ENCODE results near the gene LRRC8B. TPM values are rescaled to one million over a fixed set of nuclear protein-coding genes. Genes with fewer than 3 reads are reported as not detected.

Gene LRRC8B
- total RNA-seq, 1 donor from 2014 or later: 6.4 TPM

DNA sequence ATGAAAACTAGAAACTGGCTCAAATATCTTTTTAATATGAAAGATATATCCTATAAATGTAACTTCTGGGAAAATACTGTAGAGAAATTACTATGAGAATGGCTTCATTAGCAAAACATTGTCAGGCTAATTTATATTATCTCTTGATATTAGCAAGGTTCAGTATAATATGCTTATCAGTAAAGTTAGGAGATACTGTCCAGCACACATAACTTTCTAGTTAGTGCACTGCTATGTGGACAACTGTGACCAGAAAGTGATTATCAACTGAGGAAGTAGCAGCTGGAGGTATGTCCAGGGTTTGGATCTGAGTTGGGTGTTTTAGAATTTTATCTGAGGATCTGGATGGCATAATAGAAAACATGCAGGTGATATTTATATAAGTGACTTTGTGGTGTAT, 115.8 kb downstream of the LRRC8B start:
- H3K79me2 ChIP-seq (ENCODE audit: insufficient read depth, low read length): peaks cover 64% of the 10 kb centered on the region
- H3K4me1 ChIP-seq (ENCODE audit: insufficient read depth, low read length): peaks cover 12% of the 10 kb centered on the region
- Mint-ChIP-seq H3K4me3 (ENCODE audit: unreplicated experiment) (no peak overlapping the region), H3K9me3 (ENCODE audit: unreplicated experiment) (no peaks in the 10 kb centered on the region), H3K36me3 (ENCODE audit: low read depth, unreplicated experiment) (no peaks in the 10 kb centered on the region), H3K27me3 (ENCODE audit: low read depth, unreplicated experiment) (no peaks in the 10 kb centered on the region), H3K27ac (ENCODE audit: unreplicated experiment) (no peak overlapping the region), H3K4me1 (ENCODE audit: low read depth, unreplicated experiment) (peaks cover 3% of the 10 kb centered on the region)
- no peaks in the 10 kb centered on the region for H4K20me1 ChIP-seq (ENCODE audit: insufficient read depth, low read length)
- no peak overlapping the region for H2AFZ ChIP-seq (ENCODE audit: low read depth, low read length)
- H3K27ac ChIP-seq (ENCODE audit: low read depth, low read length): no peak overlapping the region
- no peak overlapping the region for H3K4me3 ChIP-seq (ENCODE audit: insufficient read depth, low read depth, low read length)
- no peak for TF ChIP-seq EZH2 (IDR thresholded peaks at IDR 0.05; ENCODE audit: insufficient read depth, low read length)
- TF ChIP-seq, protein P1, sequence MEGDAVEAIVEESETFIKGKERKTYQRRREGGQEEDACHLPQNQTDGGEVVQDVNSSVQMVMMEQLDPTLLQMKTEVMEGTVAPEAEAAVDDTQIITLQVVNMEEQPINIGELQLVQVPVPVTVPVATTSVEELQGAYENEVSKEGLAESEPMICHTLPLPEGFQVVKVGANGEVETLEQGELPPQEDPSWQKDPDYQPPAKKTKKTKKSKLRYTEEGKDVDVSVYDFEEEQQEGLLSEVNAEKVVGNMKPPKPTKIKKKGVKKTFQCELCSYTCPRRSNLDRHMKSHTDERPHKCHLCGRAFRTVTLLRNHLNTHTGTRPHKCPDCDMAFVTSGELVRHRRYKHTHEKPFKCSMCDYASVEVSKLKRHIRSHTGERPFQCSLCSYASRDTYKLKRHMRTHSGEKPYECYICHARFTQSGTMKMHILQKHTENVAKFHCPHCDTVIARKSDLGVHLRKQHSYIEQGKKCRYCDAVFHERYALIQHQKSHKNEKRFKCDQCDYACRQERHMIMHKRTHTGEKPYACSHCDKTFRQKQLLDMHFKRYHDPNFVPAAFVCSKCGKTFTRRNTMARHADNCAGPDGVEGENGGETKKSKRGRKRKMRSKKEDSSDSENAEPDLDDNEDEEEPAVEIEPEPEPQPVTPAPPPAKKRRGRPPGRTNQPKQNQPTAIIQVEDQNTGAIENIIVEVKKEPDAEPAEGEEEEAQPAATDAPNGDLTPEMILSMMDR (IDR thresholded peaks at IDR 0.05; ENCODE audit: insufficient read depth, low read depth, low read length): no peak
- H3K9ac ChIP-seq (ENCODE audit: low read length): no peak overlapping the region
- DNase-seq (ENCODE audit: low read depth): peak; percentile 14
- no peaks in the 10 kb centered on the region for H3K9me3 ChIP-seq (ENCODE audit: insufficient read depth, low read depth, low read length)
- H3K36me3 ChIP-seq (ENCODE audit: insufficient read depth, low read length): no peaks in the 10 kb centered on the region
- H3K27me3 ChIP-seq (ENCODE audit: insufficient read depth, low read length): no peaks in the 10 kb centered on the region
- FAIRE-seq: no peak
- no peak overlapping the region for H3K4me2 ChIP-seq (ENCODE audit: low read length)

DNA sequence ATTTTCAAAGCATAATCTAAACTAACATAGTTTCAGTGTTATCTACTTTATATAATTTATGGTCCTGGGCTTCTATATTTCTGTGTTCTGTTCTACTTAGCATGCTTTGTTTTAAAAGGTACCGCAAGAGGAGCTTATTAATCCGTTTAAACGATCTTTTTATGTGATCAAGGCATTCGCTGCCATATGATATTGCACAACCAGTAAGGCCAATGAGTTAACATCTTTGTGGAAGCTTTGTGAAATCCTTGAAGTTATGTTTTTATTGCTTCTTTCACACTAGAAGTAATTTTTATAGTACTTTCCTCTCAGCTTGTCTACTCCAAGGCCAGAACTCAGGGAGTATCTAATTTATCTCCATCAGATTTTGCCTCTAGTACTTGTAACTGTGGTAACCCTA, 117.2 kb downstream of the LRRC8B start:
- Mint-ChIP-seq H3K36me3 (ENCODE audit: low read depth, unreplicated experiment) (no peaks in the 10 kb centered on the region), H3K27me3 (ENCODE audit: low read depth, unreplicated experiment) (no peaks in the 10 kb centered on the region), H3K4me3 (ENCODE audit: unreplicated experiment) (no peak overlapping the region), H3K27ac (ENCODE audit: unreplicated experiment) (no peak overlapping the region), H3K9me3 (ENCODE audit: unreplicated experiment) (peaks cover 3% of the 10 kb centered on the region), H3K4me1 (ENCODE audit: low read depth, unreplicated experiment) (no peaks in the 10 kb centered on the region)
- TF ChIP-seq, protein P1 (IDR thresholded peaks at IDR 0.05; ENCODE audit: insufficient read depth, low read depth, low read length): no peak
- TF ChIP-seq EZH2 (IDR thresholded peaks at IDR 0.05; ENCODE audit: insufficient read depth, low read length): no peak
- Histone ChIP-seq H2AFZ (ENCODE audit: low read depth, low read length) (no peak overlapping the region), H4K20me1 (ENCODE audit: insufficient read depth, low read length) (no peaks in the 10 kb centered on the region), H3K4me2 (ENCODE audit: low read length) (no peak overlapping the region), H3K9ac (ENCODE audit: low read length) (no peak overlapping the region), H3K9me3 (ENCODE audit: insufficient read depth, low read depth, low read length) (no peaks in the 10 kb centered on the region), H3K79me2 (ENCODE audit: insufficient read depth, low read length) (peaks cover 67% of the 10 kb centered on the region), H3K27me3 (ENCODE audit: insufficient read depth, low read length) (no peaks in the 10 kb centered on the region), H3K4me3 (ENCODE audit: insufficient read depth, low read depth, low read length) (no peak overlapping the region), H3K36me3 (ENCODE audit: insufficient read depth, low read length) (no peaks in the 10 kb centered on the region), H3K4me1 (ENCODE audit: insufficient read depth, low read length) (peaks cover 6% of the 10 kb centered on the region), H3K27ac (ENCODE audit: low read depth, low read length) (no peak overlapping the region)
- DNase-seq (ENCODE audit: low read depth) (no peak), FAIRE-seq (no peak)

DNA sequence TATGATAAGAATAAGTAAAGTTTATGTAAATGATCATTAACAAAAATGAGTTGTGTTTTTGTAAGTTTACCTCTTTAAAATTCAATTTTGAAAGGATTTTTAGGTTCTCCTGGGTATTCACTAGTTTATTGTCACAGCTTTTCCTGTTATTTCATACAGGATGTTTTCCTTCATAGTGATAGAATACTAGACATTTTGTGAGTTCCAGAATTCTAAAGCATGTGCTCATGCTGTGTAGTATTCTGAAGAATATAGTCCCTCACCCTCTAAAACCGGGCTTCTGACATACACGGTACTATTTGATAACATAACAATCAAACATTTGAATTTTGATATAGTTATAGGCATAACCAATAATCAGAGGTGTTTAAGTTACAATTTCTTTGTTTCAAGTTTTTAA, 118.9 kb downstream of the LRRC8B start:
- no peaks in the 10 kb centered on the region for H3K27me3 Mint-ChIP-seq (ENCODE audit: low read depth, unreplicated experiment)
- Histone ChIP-seq H3K27ac (ENCODE audit: low read depth, low read length) (no peak overlapping the region), H3K36me3 (ENCODE audit: insufficient read depth, low read length) (no peaks in the 10 kb centered on the region), H2AFZ (ENCODE audit: low read depth, low read length) (no peak overlapping the region), H3K4me3 (ENCODE audit: insufficient read depth, low read depth, low read length) (no peak overlapping the region), H3K4me1 (ENCODE audit: insufficient read depth, low read length) (no peaks in the 10 kb centered on the region), H4K20me1 (ENCODE audit: insufficient read depth, low read length) (no peaks in the 10 kb centered on the region), H3K9ac (ENCODE audit: low read length) (no peak overlapping the region), H3K9me3 (ENCODE audit: insufficient read depth, low read depth, low read length) (no peaks in the 10 kb centered on the region), H3K27me3 (ENCODE audit: insufficient read depth, low read length) (no peaks in the 10 kb centered on the region), H3K79me2 (ENCODE audit: insufficient read depth, low read length) (peaks cover 49% of the 10 kb centered on the region), H3K4me2 (ENCODE audit: low read length) (no peak overlapping the region)
- H3K9me3 Mint-ChIP-seq (ENCODE audit: unreplicated experiment): peaks cover 3% of the 10 kb centered on the region
- H3K27ac Mint-ChIP-seq (ENCODE audit: unreplicated experiment): no peak overlapping the region
- FAIRE-seq (no peak), DNase-seq (ENCODE audit: low read depth) (no peak)
- no peak for TF ChIP-seq EZH2 (IDR thresholded peaks at IDR 0.05; ENCODE audit: insufficient read depth, low read length)
- TF ChIP-seq, protein P1 (IDR thresholded peaks at IDR 0.05; ENCODE audit: insufficient read depth, low read depth, low read length): no peak
- H3K4me1 Mint-ChIP-seq (ENCODE audit: low read depth, unreplicated experiment): no peaks in the 10 kb centered on the region
- no peak overlapping the region for H3K4me3 Mint-ChIP-seq (ENCODE audit: unreplicated experiment)
- no peaks in the 10 kb centered on the region for H3K36me3 Mint-ChIP-seq (ENCODE audit: low read depth, unreplicated experiment)

Measured in astrocyte (in vitro differentiated cells and primary cell).